HG02759 (cell line): ENCODE measurements around the gene NSUN7.
A peak's percentile ranks its signal among the peaks of the same experiment; 100 is the strongest.
"Not testable (repeated sequence)": the region's sequence is repeated elsewhere in the genome, so short reads cannot be mapped to it uniquely, and the experiment has no call there.

ENCODE experiments used
- ATAC-seq: cut with Tn5 transposase; IDR thresholded peaks from one replicate; pipeline ENCODE4 v1.9.1; 2021; ENCODE audit warnings: mild to moderate bottlenecking, moderate library complexity; ENCODE audit not compliant: unreplicated experiment

Gene NSUN7

DNA sequence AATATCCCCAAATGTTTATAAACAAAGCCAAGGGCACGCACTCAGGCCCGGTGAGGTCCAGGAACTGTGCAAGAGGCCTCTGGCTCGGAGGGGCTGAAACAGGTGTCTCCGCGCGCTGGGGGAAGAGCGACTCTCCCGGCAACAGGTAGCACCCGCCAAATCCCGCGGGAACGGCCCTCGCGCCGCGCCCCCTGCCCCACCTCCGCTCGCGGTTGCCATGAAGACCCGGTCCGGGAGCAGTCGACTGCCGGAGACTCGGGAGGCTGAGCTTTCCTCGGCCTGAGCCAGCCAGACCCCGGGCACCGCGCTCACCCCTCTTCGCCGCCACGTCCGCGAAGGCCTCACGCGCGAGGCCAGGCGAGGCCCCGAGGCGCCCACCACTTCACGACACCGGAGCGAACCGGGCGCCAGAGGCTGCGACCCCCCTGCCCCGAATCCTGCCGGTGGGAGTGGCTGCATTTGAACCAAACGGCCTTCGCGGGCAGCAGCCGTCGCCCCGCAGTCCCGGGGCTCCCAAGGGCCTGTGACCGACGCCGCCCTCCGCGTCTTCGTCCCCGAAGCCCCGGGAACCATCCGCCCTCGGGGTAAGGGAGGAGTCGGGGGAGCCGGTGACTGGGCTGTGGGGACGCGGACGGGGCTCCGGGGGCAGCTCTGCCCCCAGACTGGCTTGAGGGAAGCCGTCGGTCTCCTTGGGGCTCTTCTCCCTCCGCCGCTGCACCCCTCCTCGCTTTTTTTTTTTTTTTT, at the start of gene NSUN7:
Gene NSUN7, plus strand, starts transcription at position 239 of the 744 bp plus-strand sequence. CDS start 739 bp downstream, outside the sequence.
- ATAC-seq: peak; percentile 78

DNA sequence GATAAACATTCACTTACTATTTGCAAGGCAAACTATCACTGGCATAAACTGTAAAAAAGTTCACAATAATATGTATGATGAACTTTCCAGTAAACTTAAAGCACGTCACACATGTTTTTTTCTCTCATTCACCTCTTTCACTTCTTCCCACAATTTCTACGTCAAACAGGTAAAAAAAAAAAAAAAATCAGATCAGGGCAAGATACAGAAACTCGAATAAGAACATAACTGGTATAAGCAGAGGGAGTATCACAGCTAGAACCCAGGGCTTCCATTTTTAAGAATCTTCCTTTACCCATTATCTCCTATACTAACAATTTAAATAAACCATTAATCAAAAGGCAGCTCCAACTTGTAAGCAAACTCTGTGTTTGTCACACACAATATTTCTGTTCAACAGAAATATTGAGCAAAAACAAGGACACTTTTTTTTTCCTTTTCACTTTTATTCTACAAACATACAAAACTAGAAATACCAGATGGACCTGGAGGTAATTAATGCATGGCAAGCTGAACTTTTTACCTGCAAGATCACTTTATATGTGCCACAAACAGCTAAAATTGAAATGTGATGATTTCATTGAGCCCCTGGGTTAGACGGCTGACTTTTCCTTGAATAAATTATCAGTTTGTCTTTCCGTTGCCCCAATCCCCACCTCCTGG, 47.5 kb upstream of the NSUN7 start:
- no peak for ATAC-seq

DNA sequence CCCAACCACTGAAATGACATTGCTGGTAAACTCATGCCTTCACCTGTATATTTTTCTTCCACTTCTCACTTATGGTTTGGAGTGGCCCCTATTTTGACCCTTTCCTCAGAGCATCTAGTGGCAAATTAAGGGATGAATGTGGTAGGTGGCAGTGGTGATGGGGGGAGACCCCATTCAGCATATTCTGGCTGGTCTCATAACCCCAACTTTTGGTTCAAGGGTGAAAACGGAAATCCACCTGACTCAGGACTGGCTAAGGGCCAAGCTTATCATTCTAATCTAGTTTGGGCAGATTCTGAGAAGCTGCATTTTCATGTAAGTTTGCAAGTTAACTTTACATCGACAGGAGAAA, 47.0 kb upstream of the NSUN7 start:
- ATAC-seq: no peak

DNA sequence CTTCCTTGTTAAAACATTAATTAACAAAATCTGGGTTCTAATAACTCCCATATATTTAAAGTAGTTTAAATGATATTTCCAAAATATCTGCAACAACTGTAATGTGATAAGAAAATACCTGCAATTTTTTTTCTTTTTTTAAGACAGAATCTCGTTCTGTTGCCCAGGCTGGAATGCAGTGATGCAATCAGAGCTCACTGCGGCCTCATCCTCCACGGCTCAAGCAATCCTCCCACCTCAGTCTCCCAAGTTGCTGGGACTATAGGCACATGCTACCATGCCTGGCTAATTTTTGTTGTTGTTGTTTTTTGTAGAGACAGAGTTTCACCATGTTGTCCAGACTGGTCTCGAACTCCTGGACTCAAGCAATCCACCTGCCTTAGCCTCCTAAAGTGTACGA, 45.7 kb upstream of the NSUN7 start:
- no peak for ATAC-seq

GRCh38 chr4:40710484-40711254, 39.1 kb upstream of the NSUN7 start:
- ATAC-seq: no peak

DNA sequence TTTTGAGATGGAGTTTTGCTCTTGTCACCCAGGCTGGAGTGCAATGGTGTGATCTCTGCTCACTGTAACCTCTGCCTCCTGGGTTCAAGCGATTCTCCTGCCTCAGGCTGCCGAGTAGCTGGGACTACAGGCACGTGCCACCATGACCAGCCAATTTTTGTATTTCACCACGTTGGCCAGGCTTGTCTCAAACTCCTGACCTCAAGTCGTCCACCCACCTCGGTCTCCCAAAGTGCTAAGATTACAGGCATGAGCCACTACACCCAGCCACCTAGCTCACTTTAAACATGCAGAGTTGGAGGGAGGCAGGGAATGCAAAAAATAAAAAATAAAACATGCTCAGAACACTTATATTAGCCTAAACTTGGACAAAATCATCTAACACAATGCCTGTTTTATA, 36.8 kb upstream of the NSUN7 start:
- not testable (repeated sequence) for ATAC-seq

DNA sequence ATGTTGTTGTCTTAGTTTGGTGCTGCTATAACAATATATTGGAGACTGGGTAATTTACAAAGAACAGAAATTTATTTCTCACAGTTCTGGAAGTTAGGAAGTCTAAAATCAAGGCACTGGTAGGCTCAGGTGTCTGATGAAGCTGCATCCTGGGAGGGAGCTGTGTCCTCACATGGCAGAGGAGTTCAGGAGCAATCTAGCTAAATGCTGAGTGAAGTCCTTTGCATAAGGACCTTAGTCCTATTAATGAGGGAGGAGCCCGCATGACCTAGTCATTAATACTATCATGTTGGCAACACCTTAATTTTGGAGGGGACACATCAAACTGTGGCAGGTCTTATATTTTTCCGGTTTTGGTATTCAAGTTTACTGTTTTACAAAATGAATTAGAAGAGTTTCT, 36.0 kb upstream of the NSUN7 start:
- ATAC-seq: no peak

GRCh38 chr4:40718586-40718985, 31.2 kb upstream of the NSUN7 start:
- ATAC-seq: no peak

DNA sequence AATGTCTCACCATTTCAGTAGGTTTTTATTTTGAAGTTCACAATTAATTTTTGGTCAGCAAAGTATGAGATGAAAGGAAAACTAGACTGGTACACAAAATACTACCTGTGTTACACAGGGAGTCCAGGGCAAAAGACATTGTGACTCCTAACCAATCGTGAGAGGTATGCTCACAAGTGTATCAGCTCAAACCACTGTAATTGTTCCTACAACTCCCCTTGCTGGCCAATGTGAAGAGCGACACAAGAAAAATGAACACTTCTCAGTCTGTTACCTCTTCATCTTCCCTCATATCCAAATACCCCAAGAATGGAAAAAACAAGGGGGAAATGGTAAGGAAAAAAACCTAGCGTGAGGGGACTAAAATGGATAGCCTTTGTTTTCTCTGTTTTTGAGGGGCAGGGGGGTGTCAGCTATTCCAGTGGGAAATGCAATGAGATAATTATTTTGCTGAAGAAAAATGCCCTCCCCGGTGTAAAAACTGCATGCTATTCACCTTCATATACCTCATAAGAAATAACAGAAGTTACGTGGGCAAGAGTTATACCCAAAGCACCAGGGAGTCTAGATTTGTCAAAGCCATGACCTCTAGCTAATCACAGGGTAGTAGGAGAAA, 30.6 kb upstream of the NSUN7 start:
- peak; percentile 65 for ATAC-seq

- ATAC-seq: no peak
Observed at GRCh38 chr4:40720351-40720750, 29.4 kb upstream of the NSUN7 start.

DNA sequence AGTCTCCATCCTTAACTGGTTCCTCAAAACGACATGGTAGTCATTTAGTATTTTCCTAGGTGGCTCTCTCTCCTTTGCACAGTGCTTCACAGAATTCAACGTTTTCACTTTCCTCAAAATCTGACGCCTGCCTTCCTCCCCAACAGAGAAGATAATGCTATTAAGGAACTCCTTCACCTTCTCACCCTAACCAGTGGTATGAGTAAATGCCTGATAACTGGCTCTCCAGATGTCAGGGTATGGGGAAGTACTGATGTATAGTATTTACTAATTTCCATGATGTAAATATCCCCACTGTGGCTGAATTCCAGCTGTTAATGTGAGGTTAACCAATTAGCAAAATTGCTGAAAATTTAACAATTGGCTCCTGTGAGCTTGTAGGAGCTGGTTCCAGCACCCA, 28.8 kb upstream of the NSUN7 start:
- no peak for ATAC-seq

DNA sequence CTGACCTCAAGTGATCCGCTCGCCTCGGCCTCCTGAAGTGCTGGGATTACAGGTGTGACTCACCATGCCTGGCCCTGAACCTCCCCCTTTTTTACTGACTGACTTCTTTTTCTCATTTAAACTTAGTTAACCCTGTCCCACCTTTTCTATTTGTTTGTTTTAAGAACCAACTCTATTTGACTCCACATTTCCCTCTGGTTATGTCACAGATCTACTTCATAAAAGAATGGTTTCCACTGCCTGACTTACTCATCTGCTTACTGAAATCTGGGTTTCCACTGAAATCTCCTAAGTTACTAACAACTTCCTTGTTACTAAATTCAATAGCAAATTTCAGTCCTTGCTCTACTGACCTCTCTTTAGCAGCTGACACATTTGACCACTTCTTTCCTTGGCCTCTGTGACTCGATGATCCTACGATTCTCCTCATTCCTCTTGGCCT, 28.0 kb upstream of the NSUN7 start:
- no peak for ATAC-seq

GRCh38 chr4:40722576-40723161, 27.1 kb upstream of the NSUN7 start:
- ATAC-seq: peak; percentile 71

DNA sequence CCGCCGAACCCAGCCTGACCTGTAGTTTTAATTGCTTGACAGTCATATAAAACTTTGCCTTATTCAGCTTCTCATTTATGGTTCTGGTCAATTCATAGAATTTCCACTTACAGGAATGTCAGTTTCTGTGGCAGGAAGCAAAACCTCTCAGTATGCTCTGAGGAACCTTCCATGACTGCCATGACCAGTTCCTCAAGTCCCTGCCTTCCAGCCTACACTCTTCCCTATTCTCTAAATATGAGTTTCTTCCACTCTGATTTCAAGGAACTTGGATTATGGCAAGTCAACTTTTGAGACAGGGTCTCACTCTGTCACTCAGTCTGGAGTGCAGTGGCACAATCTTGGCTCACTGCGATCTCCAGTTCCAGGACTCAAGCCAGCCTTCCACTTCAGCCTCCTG, 26.0 kb upstream of the NSUN7 start:
- no peak for ATAC-seq

- ATAC-seq: no peak
Observed at GRCh38 chr4:40728333-40728732, 21.4 kb upstream of the NSUN7 start.

GRCh38 chr4:40729555-40729954, 20.2 kb upstream of the NSUN7 start:
- no peak for ATAC-seq

- no peak for ATAC-seq
Observed at GRCh38 chr4:40730091-40730679, 19.6 kb upstream of the NSUN7 start.

DNA sequence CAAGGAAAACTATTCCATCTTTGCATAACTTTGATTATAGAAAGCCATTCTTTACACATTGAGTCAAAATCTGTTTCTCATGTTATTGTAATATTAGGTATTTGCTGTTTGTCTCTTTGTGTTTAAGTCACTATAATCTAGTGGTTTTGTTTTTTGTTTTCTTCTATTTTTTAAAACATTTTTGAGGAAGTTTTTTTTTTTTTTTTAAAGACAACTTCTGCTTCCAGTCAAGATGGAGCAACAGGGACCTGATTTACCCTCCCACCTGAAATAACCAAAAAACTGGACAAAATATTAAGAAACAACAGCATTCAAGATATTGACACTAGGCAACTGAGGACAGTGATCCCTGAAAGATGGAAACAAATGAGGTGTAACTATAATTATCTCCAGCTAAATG, 18.4 kb upstream of the NSUN7 start:
- no peak for ATAC-seq

DNA sequence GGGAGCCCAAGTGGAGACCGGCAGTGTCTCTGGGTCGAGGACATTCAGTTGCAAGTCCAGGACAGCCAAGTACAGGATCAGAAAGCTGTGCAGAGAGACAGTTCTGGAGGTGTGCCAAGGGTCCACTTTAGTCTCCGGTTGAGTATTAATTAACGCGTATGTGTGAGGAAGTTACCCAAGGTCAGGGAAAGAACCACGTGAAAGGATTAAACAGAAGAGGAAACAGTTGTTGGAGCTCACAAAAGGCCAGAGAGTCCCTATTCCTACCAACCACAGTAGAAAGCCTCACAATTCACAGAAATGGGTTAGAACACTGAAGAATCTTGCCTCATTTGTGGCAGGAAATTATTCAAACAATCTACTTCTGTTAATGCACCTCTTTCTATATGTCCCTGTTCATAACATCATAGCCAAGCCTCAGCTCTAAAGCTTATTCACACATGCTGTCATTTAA, 17.9 kb upstream of the NSUN7 start:
- ATAC-seq: peak; percentile 59

GRCh38 chr4:40733752-40734151, 16.0 kb upstream of the NSUN7 start:
- ATAC-seq: no peak

DNA sequence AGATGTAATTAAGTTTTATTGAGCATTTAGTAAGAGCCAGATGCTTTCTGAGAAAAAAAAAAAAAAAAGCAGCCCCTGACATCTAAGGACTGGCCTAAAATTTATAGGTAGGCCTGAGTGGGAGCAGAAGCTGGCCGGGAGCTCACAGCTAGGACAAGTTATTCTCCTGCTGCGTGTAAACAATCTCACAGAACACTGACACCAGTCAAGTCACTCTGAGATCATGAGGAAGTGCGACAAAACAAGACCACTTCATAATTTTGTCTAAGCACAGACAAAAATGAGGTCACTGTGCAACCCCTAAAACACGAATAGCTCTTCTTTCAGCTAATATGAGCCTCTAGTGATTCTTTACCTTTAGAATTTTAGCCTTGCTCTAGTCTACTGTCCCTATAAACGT, 15.3 kb upstream of the NSUN7 start:
- ATAC-seq: no peak
